Cardiac fibroblast (primary cell): ENCODE results near the gene NPAS3.

Experiments used
- DNase-seq, 2 donors: peaks; one replicate each; pipeline versions ENCODE4 v3.0.0 to v3.0.0-alpha.2; 2010; ENCODE audit warnings: low read depth in 2 of 2
- H3K4me3 ChIP-seq, 2 donors: replicated peaks in 1 of 2; 1 replicate in 1 of 2; 2 replicates in 1 of 2; pipeline ENCODE4 v1.5.1; 2011; ENCODE audit warnings: low read depth in 2 of 2, low read length in 2 of 2, mild to moderate bottlenecking in 2 of 2, moderate library complexity in 1 of 2
- CTCF ChIP-seq: IDR thresholded peaks from one replicate; pipeline ENCODE4 v1.5.1; 2011; ENCODE audit warnings: low read depth, mild to moderate bottlenecking, low read length, inconsistent platforms

The NPAS3 gene

GRCh38 chr14:33386781-33387180 is 448.1 kb downstream of the NPAS3 start:
- DNase-seq: peak in 1 of 2 donors; percentile 14
- no peak overlapping the region for H3K4me3 ChIP-seq
- no peak for TF ChIP-seq CTCF

- no peak for DNase-seq
- H3K4me3 ChIP-seq: no peak overlapping the region
- TF ChIP-seq CTCF: no peak
Measured at GRCh38 chr14:33390335-33390734, 451.7 kb downstream of the NPAS3 start.

- no peak for TF ChIP-seq CTCF
- DNase-seq: peak in 1 of 2 donors; percentile 32
- H3K4me3 ChIP-seq: no peak overlapping the region
Measured at GRCh38 chr14:33393231-33393894, 454.7 kb downstream of the NPAS3 start.

GRCh38 chr14:33393895-33394368 is 455.3 kb downstream of the NPAS3 start:
- H3K4me3 ChIP-seq: no peak overlapping the region
- no peak for TF ChIP-seq CTCF
- DNase-seq: no peak

- no peak overlapping the region for H3K4me3 ChIP-seq
- no peak for TF ChIP-seq CTCF
- DNase-seq: peak; percentile 3 to 7
Measured at GRCh38 chr14:33401311-33401710, 462.6 kb downstream of the NPAS3 start.

GRCh38 chr14:33402604-33403003 is 463.9 kb downstream of the NPAS3 start:
- H3K4me3 ChIP-seq: no peak overlapping the region
- TF ChIP-seq CTCF: no peak
- DNase-seq: no peak

GRCh38 chr14:33404054-33404453 is 465.4 kb downstream of the NPAS3 start:
- no peak overlapping the region for H3K4me3 ChIP-seq
- TF ChIP-seq CTCF: peak; percentile 25
- peak; percentile 90 to 92 for DNase-seq
